ENCODE results near the gene RGS3.

- no peak for TF ChIP-seq CTCF (IDR thresholded peaks at IDR 0.05)
- no peak for TF ChIP-seq POLR2AphosphoS5 (IDR thresholded peaks at IDR 0.05)
Observed at GRCh38 chr9:113612828-113613227, 149.3 kb downstream of the RGS3 start.

All from sigmoid colon (tissue), 4 donors.